Measurements from ENCODE around the gene CHST2.

The CHST2 gene

GRCh38 chr3:143135150-143135549 is 15.6 kb downstream of the CHST2 start:
- no peak overlapping the region for H3K4me3 ChIP-seq (ENCODE audit: low read depth, low read length)
- no peak for TF ChIP-seq CTCF (IDR thresholded peaks at IDR 0.05; ENCODE audit: borderline replicate concordance, insufficient read depth, low read depth, low read length)

GRCh38 chr3:143137435-143138036 is 18.0 kb downstream of the CHST2 start:
- no peak for TF ChIP-seq CTCF (IDR thresholded peaks at IDR 0.05; ENCODE audit: borderline replicate concordance, insufficient read depth, low read depth, low read length)
- H3K4me3 ChIP-seq (ENCODE audit: low read depth, low read length), result no peak overlapping the region

GRCh38 chr3:143138953-143139352 is 19.4 kb downstream of the CHST2 start:
- H3K4me3 ChIP-seq (ENCODE audit: low read depth, low read length), result no peak overlapping the region
- TF ChIP-seq CTCF (IDR thresholded peaks at IDR 0.05; ENCODE audit: borderline replicate concordance, insufficient read depth, low read depth, low read length), result no peak

GRCh38 chr3:143139762-143140161 is 20.2 kb downstream of the CHST2 start:
- TF ChIP-seq CTCF (IDR thresholded peaks at IDR 0.05; ENCODE audit: borderline replicate concordance, insufficient read depth, low read depth, low read length), result no peak
- no peak overlapping the region for H3K4me3 ChIP-seq (ENCODE audit: low read depth, low read length)

- no peak for TF ChIP-seq CTCF (IDR thresholded peaks at IDR 0.05; ENCODE audit: borderline replicate concordance, insufficient read depth, low read depth, low read length)
- no peak overlapping the region for H3K4me3 ChIP-seq (ENCODE audit: low read depth, low read length)
These were observed 21.0 kb downstream of the CHST2 start for GRCh38 chr3:143140550-143140949.

GRCh38 chr3:143142354-143142753 is 22.8 kb downstream of the CHST2 start:
- TF ChIP-seq CTCF (IDR thresholded peaks at IDR 0.05; ENCODE audit: borderline replicate concordance, insufficient read depth, low read depth, low read length), result no peak
- no peak overlapping the region for H3K4me3 ChIP-seq (ENCODE audit: low read depth, low read length)

- no peak overlapping the region for H3K4me3 ChIP-seq (ENCODE audit: low read depth, low read length)
- no peak for TF ChIP-seq CTCF (IDR thresholded peaks at IDR 0.05; ENCODE audit: borderline replicate concordance, insufficient read depth, low read depth, low read length)
These were observed 26.3 kb downstream of the CHST2 start for GRCh38 chr3:143145906-143146305.
